SK-N-SH treated with all-trans-retinoic acid at 6 μM for 48 hours (cell line): ENCODE measurements around the gene AGAP1.

Experiments
- ATAC-seq: fragments of 200-7000 bp; cut with Tn5 transposase; 3 replicates; pipeline ENCODE4 v1.9.1; 2020; ENCODE audit warnings: mild to moderate bottlenecking, moderate library complexity
- ARNTL ChIP-seq: fragments of 450-650 bp; formaldehyde crosslinking; IDR thresholded peaks from 2 replicates; pipeline ENCODE4 v1.5.0; 2020; ENCODE audit warnings: low read depth, mild to moderate bottlenecking, moderate library complexity, borderline replicate concordance
- CSDC2 ChIP-seq: fragments of 250-450 bp; sonication (Bioruptor Pico); IDR thresholded peaks from 2 replicates; pipeline ENCODE4 v1.5.0; 2020; ENCODE audit warnings: mild to moderate bottlenecking, moderate library complexity
- CSRNP3 ChIP-seq: fragments of 250-450 bp; sonication (Bioruptor Pico); IDR thresholded peaks from 2 replicates; pipeline ENCODE4 v1.5.1; 2021; ENCODE audit warnings: mild to moderate bottlenecking, moderate library complexity
- GLIS3 ChIP-seq: fragments of 250-450 bp; sonication (Bioruptor Pico); IDR thresholded peaks from 2 replicates; pipeline ENCODE4 v1.5.0; 2020; ENCODE audit warnings: mild to moderate bottlenecking, moderate library complexity
- ISL1 ChIP-seq: fragments of 250-450 bp; sonication (Bioruptor Pico); IDR thresholded peaks from 2 replicates; pipeline ENCODE4 v2.1.2; 2022; ENCODE audit warnings: mild to moderate bottlenecking, moderate library complexity
- OSR1 ChIP-seq: fragments of 250-450 bp; sonication (Bioruptor Pico); IDR thresholded peaks from 2 replicates; pipeline ENCODE4 v1.8.0; 2022; ENCODE audit warnings: moderate library complexity, mild to moderate bottlenecking, inconsistent platforms
- PATZ1 ChIP-seq: fragments of 250-450 bp; sonication (Bioruptor Pico); IDR thresholded peaks from 2 replicates; pipeline ENCODE4 v1.8.0; 2020; ENCODE audit warnings: mild to moderate bottlenecking, moderate library complexity, borderline replicate concordance
- RARB ChIP-seq: fragments of 250-450 bp; sonication (Bioruptor Pico); IDR thresholded peaks from 2 replicates; pipeline ENCODE4 v1.8.0; 2021; ENCODE audit warnings: mild to moderate bottlenecking, moderate library complexity
- SNAI2 ChIP-seq: fragments of 250-450 bp; sonication (Bioruptor Pico); IDR thresholded peaks from 2 replicates; pipeline ENCODE4 v1.5.0; 2020; ENCODE audit warnings: mild to moderate bottlenecking, moderate library complexity
- TCF4 ChIP-seq: fragments of 250-450 bp; sonication (Bioruptor Pico); IDR thresholded peaks from 2 replicates; pipeline ENCODE4 v1.8.0; 2021; ENCODE audit warnings: mild to moderate bottlenecking, moderate library complexity, borderline replicate concordance
- TOX ChIP-seq: fragments of 250-450 bp; sonication (Bioruptor Pico); IDR thresholded peaks from 2 replicates; pipeline ENCODE4 v1.8.0; 2021; ENCODE audit warnings: mild to moderate bottlenecking, moderate library complexity, borderline replicate concordance
- TSHZ2 ChIP-seq: fragments of 250-450 bp; sonication (Bioruptor Pico); IDR thresholded peaks from 2 replicates; pipeline ENCODE4 v1.5.0; 2020; ENCODE audit warnings: mild to moderate bottlenecking, moderate library complexity
- ZNF565 ChIP-seq: fragments of 450-650 bp; formaldehyde crosslinking; conservative IDR thresholded peaks from 2 replicates; pipeline ENCODE4 v1.5.0; 2020; ENCODE audit warnings: low read depth, mild to moderate bottlenecking, moderate library complexity
- ZNF70 ChIP-seq: fragments of 450-650 bp; formaldehyde crosslinking; IDR thresholded peaks from 2 replicates; pipeline ENCODE4 v1.5.0; 2020; ENCODE audit warnings: mild to moderate bottlenecking, moderate library complexity
- ZNF8 ChIP-seq: fragments of 450-650 bp; formaldehyde crosslinking; IDR thresholded peaks from 2 replicates; pipeline ENCODE4 v1.5.0; 2020; ENCODE audit warnings: mild to moderate bottlenecking, moderate library complexity
- TF ChIP-seq, protein P1 (sequence below): fragments of 250-450 bp; sonication (Bioruptor Pico); IDR thresholded peaks from 2 replicates; pipeline ENCODE4 v1.5.1; 2020; ENCODE audit warnings: low read depth, mild to moderate bottlenecking, moderate library complexity

The AGAP1 gene

DNA sequence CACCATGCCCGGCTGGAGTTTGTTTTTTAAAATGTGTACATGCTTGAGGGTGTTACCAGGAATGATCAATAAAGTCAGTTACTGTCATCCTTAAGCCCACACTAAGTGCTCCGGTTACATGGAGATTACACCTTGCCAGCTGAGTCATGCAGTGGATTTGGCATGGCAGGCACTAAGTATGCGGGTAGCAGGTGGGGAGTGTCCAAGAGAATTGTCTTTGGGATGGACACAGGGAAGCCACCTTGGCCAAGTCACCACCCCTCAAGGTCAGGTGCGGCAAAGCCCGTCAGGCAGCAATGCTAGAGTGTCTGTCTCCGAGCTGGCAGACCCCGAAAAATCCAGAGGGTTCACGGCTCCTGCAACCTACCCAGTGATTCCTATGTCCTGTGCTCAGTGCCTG is 619.6 kb downstream of the AGAP1 start (continued):
- no peak for TF ChIP-seq SNAI2
- no peak for TF ChIP-seq ZNF8
- no peak for TF ChIP-seq ARNTL
- TF ChIP-seq, all 23 proteins: peak for 0

DNA sequence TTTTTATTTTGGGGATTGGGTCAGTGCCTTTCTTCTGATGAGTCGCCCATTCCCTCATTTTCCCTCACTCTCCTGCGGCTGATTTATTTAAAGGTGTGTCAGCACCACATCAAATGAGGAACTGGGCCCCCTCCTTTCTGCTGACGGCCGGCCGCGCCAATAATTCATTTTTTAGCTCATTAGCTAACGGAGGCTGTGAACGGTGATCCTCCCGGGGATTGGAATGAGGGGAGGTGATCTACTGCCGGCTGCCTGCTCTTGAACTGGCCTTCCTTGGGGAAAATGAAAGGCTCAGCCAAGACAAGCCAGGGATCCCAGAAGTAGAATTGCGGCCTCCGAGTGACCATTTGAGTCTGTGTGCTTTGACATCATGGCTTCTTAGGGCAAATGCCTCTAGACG is 620.1 kb downstream of the AGAP1 start:
- ATAC-seq: no peak
- no peak for TF ChIP-seq ZNF70 (CRISPR knock-in tag)
- TF ChIP-seq CSRNP3: no peak
- TF ChIP-seq, protein P1, sequence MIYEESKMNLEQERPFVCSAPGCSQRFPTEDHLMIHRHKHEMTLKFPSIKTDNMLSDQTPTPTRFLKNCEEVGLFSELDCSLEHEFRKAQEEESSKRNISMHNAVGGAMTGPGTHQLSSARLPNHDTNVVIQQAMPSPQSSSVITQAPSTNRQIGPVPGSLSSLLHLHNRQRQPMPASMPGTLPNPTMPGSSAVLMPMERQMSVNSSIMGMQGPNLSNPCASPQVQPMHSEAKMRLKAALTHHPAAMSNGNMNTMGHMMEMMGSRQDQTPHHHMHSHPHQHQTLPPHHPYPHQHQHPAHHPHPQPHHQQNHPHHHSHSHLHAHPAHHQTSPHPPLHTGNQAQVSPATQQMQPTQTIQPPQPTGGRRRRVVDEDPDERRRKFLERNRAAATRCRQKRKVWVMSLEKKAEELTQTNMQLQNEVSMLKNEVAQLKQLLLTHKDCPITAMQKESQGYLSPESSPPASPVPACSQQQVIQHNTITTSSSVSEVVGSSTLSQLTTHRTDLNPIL (CRISPR knock-in tag): no peak
- no peak for TF ChIP-seq ISL1 (CRISPR knock-in tag)
- no peak for TF ChIP-seq TOX (CRISPR knock-in tag)
- TF ChIP-seq RARB (CRISPR knock-in tag): no peak
- no peak for TF ChIP-seq GLIS3 (CRISPR knock-in tag)
- TF ChIP-seq TSHZ2 (CRISPR knock-in tag): no peak
- no peak for TF ChIP-seq ZNF565 (CRISPR knock-in tag)
- TF ChIP-seq TCF4: no peak

GRCh38 chr2:236114959-236115358 is 621.1 kb downstream of the AGAP1 start:
- no peak for ATAC-seq
- TF ChIP-seq TOX (CRISPR knock-in tag) (no peak), CSDC2 (no peak), ZNF565 (CRISPR knock-in tag) (no peak), PATZ1 (no peak), ZNF70 (CRISPR knock-in tag) (no peak), TCF4 (no peak), SNAI2 (no peak), TSHZ2 (CRISPR knock-in tag) (no peak), ZNF8 (no peak), GLIS3 (CRISPR knock-in tag) (no peak), CSRNP3 (no peak), OSR1 (CRISPR knock-in tag) (no peak), ISL1 (CRISPR knock-in tag) (no peak)
- TF ChIP-seq, protein P1 (CRISPR knock-in tag): no peak
